Colonic mucosa (tissue), 4 donors: Measurements from ENCODE around the gene MVK. TPM values are rescaled to one million over a fixed set of nuclear protein-coding genes. Genes with fewer than 3 reads are reported as not detected.

Experiments
- DNase-seq: peaks from one replicate; pipeline ENCODE4 v3.0.0-alpha.2; 2020
- H3K27ac ChIP-seq: fragments of 200-600 bp; one replicate; pipeline ENCODE4 v1.8.0; 2021
- H3K27me3 ChIP-seq: fragments of 200-600 bp; one replicate; pipeline ENCODE4 v1.8.0; 2021
- H3K36me3 ChIP-seq: fragments of 200-600 bp; one replicate; pipeline ENCODE4 v1.8.0; 2021
- H3K4me1 ChIP-seq: fragments of 200-600 bp; one replicate; pipeline ENCODE4 v1.8.0; 2021; ENCODE audit warnings: mild to moderate bottlenecking
- H3K4me3 ChIP-seq: fragments of 200-600 bp; one replicate; pipeline ENCODE4 v1.8.0; 2021
- H3K9ac ChIP-seq, 2 donors: one replicate each; pipeline ENCODE4 v1.7.0; 2013; ENCODE audit warnings: control low read depth in 2 of 2, low read depth in 2 of 2, low read length in 2 of 2
- H3K9me3 ChIP-seq: fragments of 200-600 bp; one replicate; pipeline ENCODE4 v1.8.0; 2021
- CTCF ChIP-seq: fragments of 200-600 bp; IDR thresholded peaks from one replicate; pipeline ENCODE4 v1.8.0; 2022; ENCODE audit warnings: antibody characterized with exemption, mild to moderate bottlenecking
- intact Hi-C: fragments of 100-400 bp; cut with DNase I; formaldehyde crosslinking; loops from one replicate; pipeline ENCODE4 v1.14.1; 2022
- total RNA-seq, 2 donors: library from RNA; stranded (reverse); fragmentation: NEBNext Ultra II Directional in 1 of 2; extraction: Animal tissue kit (Norgen Biotek cat#: 25700) in 1 of 2; gene quantifications; one replicate each; pipeline ENCODE4 v1.2.1, GENCODE V29; 2021
- donor health status: healthy.
- donor health status: DM: no; HTN: no; CAD: no.
- donor health status: DM: no; HTN: no; CAD: no.

The MVK gene
- total RNA-seq, 2 donors from 2014 or later = 29.6 to 38.9 TPM

GRCh38 chr12:109637996-109638395, 64.4 kb downstream of the MVK start:
- DNase-seq = no peak
- intact Hi-C loops = no loop called here
- Histone ChIP-seq H3K27ac (no peak overlapping the region), H3K27me3 (no peaks in the 10 kb centered on the region), H3K9me3 (no peaks in the 10 kb centered on the region), H3K9ac (no peak overlapping the region), H3K4me1 (no peaks in the 10 kb centered on the region), H3K4me3 (no peak overlapping the region), H3K36me3 (no peaks in the 10 kb centered on the region)
- TF ChIP-seq CTCF = no peak

GRCh38 chr12:109638735-109639134, 65.1 kb downstream of the MVK start:
- H3K9ac ChIP-seq = no peak overlapping the region

GRCh38 chr12:109639151-109639872, 65.7 kb downstream of the MVK start:
- Histone ChIP-seq H3K27me3 (no peaks in the 10 kb centered on the region), H3K27ac (no peak overlapping the region), H3K9me3 (no peaks in the 10 kb centered on the region), H3K36me3 (no peaks in the 10 kb centered on the region), H3K4me3 (no peak overlapping the region), H3K4me1 (no peaks in the 10 kb centered on the region), H3K9ac (no peak overlapping the region)
- TF ChIP-seq CTCF = no peak
- DNase-seq = no peak
- intact Hi-C loops = no loop called here

More at GRCh38 chr12:109638735-109639134, 65.1 kb downstream of the MVK start:
- H3K27ac ChIP-seq = no peak overlapping the region
- no peaks in the 10 kb centered on the region for H3K9me3 ChIP-seq
- DNase-seq = no peak
- H3K4me3 ChIP-seq = no peak overlapping the region
- H3K27me3 ChIP-seq = no peaks in the 10 kb centered on the region
- no peak for TF ChIP-seq CTCF
- no peaks in the 10 kb centered on the region for H3K4me1 ChIP-seq
- intact Hi-C loops = no loop called here
- no peaks in the 10 kb centered on the region for H3K36me3 ChIP-seq

- Histone ChIP-seq H3K4me3 (no peak overlapping the region), H3K27ac (no peak overlapping the region), H3K36me3 (no peaks in the 10 kb centered on the region), H3K4me1 (no peaks in the 10 kb centered on the region), H3K9me3 (no peaks in the 10 kb centered on the region), H3K9ac (no peak overlapping the region), H3K27me3 (no peaks in the 10 kb centered on the region)
- no peak for TF ChIP-seq CTCF
- intact Hi-C loops = no loop called here
- DNase-seq = no peak
These were observed 67.4 kb downstream of the MVK start for GRCh38 chr12:109640961-109641360.

GRCh38 chr12:109641422-109641821, 67.8 kb downstream of the MVK start:
- intact Hi-C loops = no loop called here
- Histone ChIP-seq H3K4me3 (no peak overlapping the region), H3K36me3 (no peaks in the 10 kb centered on the region), H3K9ac (no peak overlapping the region), H3K27ac (no peak overlapping the region), H3K27me3 (no peaks in the 10 kb centered on the region), H3K4me1 (no peaks in the 10 kb centered on the region), H3K9me3 (no peaks in the 10 kb centered on the region)
- DNase-seq = no peak
- TF ChIP-seq CTCF = no peak
